ENCODE measurements around the gene SHISA6.
"Not testable (repeated sequence)": the region's sequence is repeated elsewhere in the genome, so short reads cannot be mapped to it uniquely, and the experiment has no call there.

Gene SHISA6

DNA sequence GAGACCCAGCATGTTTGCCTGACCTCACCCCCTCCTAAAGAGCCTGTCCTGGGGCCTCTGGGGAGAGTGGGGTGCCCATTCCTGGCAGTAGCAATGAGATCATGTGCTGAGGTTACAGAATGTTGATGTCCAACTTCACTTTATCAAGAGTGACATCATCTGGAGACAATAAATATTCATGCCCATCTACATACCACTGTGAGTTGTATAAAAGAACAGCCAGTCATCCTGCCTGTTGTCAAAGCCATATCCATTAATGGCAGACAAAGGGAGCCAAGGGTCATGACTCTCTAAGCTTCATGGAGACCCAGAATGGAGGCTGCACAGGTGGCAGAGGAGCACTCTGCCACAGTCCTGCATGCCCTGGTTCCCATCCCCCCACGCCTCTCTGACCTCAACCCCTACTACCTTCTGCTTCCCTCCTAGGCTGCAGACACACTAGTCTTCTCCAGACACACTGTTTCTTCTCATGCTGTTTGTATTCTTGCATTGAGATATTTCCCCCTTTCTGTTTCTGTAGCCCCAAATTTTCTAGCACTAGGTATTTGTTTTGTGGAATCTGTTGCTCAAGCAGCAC lies 27.1 kb downstream of the SHISA6 start:
- no peak for DNase-seq (ENCODE audit: low read depth)

DNA sequence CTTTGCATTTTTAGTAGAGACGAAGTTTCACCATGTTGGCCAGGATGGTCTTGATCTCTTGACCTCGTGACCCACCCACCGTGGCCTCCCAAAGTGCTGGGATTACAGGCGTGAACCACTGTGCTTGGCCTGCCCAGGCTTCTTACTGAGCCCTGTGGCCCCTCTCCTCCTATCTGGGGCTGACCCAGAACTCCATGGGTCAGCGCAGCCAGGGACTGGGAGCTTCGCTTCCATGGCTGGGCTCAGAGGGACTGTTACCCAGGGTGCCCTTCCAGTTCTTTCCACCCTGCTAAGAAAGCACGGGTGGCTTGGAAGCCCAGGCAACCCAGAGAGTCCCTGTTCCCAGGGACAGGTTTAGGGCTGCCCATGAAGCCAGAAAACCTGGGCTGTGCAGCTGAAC lies 28.2 kb downstream of the SHISA6 start:
- DNase-seq (ENCODE audit: low read depth) = no peak

DNA sequence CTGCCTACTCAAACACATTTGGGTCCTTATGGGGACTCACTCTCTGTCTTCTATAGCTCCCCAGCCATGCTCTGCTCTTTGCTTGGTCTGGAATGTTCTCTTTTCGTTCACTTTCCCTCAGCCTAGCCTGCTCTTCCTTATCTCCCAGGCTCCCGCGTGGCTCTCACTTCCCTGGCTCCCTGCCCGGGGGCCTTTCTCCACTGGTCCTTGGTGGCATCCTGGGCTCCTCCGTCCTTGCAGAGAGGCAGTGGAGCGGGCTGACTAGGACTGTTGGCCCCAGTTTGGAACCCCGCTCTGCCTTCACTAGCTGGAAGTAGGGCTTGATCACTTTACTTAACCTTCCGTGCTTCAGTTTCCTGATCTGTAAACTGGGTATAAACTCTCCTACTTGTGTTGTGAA lies 31.2 kb downstream of the SHISA6 start:
- DNase-seq (ENCODE audit: low read depth) = no peak

DNA sequence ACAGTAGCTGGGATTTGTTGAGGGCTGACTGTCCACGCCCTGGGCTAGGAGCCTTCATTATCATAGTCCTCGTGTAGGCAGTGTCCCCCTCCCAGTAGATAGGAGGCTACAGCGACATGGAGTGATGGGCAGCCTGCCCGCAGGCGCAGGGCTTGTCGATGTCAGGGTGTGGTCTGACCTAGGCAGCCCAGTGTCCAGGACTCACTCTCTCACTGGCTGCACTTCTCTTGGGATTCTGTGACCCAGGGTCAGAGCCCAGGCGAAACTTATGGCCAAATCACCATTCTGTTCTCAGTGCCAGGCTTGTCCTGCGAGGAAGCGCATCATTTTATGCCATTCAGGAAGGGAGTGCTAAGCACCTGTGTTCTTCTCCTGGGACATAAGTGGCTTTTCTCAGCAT lies 32.6 kb downstream of the SHISA6 start:
- DNase-seq (ENCODE audit: low read depth) = no peak

DNA sequence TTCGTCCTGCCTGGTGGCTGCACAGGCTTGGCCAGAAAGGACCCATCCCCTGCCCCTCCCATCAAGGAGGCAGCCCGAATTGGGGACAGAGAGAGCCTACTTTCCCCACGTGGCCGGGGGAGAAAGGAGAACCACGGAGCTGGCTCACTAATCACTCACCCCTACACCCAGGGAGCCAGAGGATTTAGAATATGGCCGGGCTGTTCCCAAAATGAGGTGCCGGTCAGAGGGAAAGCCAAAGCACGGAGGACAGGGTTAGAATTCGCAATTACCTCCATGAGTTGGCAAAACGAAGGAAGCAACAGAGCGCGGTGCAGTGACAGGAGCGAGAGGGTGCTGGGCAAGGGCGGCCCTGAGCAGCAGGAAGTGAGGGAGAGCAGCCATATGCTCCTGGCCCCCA lies 33.1 kb downstream of the SHISA6 start:
- no peak for DNase-seq (ENCODE audit: low read depth)

DNA sequence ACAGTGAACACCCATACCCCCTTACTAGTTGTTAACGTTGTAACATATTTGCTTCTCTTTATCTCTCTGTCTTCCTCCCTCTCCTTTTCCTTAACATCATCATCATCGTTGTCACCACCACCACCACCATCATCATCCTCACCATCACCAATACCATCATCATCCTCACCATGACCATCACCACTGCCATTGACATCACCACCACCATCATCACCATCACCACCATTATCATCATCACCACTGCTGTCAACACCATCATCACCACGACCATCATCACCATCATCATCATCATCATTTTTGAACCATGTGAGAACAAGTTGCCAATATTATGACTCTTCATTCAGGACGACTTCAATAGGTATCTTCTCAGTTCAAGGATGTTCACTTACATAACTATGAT lies 35.5 kb downstream of the SHISA6 start:
- DNase-seq (ENCODE audit: low read depth) = no peak

DNA sequence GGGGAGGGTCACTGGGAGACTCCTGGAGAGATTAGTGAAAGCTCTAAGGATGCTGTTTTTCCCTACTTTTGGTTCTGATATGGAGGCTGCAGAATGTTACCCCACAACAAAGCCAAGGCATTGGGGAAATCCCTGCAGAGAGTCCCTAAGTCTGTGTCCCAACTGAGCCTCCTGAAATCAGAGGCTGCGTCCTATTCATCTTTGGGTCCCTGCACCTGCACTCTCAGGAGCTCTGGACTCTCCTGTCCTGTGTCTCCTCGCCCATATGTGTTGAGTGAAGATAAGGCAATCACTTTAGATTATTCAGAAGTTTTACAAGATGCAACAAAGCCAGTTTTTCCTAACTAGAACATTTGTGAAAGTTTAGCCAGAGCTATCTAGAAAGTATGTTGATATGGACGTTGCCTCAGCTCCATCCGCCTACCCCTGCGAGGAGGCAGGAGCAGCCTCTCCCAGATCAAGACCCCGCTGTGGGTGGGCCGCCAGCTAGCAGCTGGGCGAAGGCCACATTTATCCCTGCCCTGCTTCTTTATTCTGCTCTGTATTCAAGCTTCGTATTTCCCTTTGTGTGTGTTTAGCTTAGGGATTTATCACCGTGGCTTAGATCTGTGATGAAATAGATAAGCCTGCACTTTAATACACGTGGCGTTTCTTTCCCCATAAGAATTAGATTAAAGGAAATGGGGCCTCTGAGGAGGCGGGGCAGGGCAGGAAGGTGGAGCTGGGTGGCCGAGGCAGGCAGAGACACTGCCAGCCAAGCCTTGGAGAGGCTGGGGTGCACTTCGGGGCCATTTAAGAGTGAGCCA lies 37.4 kb downstream of the SHISA6 start:
- DNase-seq (ENCODE audit: low read depth) = no peak

DNA sequence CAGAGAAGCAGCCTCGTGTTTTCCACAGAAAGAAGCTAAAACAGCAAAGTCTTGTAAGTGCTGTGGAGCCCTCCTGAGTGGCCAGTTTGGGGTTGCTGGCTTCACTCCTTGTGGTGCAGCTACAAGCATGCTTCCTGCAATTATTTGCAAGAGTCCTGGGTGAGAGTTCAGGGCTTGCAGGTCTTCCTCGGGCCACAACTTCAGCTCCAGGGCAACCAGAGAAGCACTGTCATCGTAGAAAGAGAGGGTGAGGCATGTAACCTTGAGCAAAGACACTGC lies 37.9 kb downstream of the SHISA6 start:
- DNase-seq (ENCODE audit: low read depth) = no peak

DNA sequence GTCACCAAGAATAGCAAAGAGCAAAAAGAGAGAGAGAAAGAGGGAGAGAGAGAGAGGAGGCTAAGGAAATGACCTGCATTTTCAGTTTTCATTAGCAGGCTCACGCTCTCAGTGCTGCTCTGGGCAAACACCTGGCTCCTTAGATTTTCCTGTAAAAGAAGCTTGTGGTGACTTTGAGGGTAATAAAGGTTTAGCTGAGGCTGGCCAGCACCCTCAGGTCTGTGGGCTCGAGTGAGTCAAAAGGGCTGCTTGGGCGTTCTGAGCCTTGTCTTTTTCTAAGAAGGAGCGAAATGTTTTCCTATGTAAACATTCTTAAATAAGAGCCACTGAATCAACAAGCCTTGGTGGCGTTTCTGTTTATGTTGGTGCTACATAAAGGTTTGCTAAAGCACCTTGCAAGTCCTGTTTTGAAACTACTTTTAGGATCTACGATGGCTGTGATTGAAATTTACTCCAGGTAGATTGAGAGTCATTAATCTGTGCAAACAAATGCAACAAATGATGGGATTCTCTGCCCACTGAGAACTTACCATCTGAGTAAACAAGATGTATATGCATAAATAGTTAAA lies 38.8 kb downstream of the SHISA6 start:
- DNase-seq (ENCODE audit: low read depth) = no peak

DNA sequence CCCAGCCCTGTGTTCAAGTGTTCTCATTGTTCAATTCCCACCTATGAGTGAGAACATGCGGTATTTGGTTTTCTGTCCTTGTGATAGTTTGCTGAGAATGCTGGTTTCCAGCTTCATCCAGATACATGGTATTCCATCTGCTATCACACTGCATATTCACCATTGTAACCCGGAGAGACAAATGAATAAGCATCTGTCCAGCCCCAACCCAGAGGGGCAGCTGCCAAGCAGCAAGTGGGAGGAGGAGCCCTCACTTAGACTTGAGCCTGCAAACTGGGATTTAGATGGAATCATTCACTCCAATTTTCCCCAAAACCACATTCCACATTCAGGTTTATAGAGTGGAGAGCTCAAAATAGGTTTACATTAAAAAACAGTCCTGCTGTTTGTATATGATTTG lies 41.6 kb downstream of the SHISA6 start:
- no peak for DNase-seq (ENCODE audit: low read depth)

DNA sequence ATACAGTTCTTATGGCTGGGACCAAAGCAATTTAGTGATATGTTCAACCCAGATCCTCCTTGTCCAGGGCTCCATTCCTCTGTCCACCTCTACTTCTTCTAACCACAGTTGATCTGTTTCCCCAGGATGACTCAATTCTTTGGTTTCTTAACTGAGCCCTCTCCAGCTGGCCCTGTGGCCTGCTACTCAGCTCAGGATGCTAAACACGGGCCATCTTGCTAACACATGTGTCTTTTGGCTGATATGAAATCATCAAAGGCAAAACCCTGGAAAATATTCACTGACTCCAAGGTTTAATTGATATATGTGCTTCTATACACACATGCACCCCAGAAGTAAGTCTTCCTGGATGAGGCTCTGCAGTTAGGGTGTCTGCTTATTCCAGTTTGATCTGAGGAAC lies 43.8 kb downstream of the SHISA6 start:
- DNase-seq (ENCODE audit: low read depth) = no peak

DNA sequence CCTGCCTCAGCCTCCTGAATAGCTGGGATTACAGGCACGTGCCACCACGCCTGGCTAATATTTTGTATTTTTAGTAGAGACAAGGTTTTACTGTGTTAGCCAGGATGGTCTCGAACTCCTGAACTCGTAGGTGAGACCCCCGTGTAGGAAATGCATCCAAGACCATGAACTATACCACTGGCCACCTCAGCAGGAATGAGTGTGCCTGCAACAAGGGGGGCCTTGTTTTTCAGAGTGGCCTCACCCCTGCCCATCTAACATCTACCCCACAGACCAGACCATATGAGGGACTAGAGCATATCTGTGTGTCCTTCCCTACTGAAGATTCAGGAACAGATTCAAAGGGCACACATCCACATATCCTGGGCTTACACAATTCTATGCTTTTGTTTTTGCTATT lies 44.9 kb downstream of the SHISA6 start:
- DNase-seq (ENCODE audit: low read depth) = no peak

DNA sequence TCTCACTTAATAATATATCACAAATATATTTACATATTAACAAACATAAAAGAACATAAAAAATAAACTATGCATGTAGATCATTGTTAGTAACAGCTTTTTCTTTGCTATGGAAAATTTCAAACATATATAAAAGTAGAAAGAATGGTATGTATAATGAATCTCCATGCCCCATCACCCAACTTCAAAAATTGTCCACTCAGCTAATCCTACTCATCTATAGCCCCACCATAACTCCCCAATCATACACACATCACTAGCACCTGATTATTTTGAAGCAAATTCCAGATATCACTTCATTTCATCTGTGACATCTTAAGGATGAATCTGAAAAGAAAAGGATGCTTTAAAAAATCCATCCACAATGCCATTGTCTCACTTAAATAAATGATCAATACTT lies 46.8 kb downstream of the SHISA6 start:
- DNase-seq (ENCODE audit: low read depth) = no peak

DNA sequence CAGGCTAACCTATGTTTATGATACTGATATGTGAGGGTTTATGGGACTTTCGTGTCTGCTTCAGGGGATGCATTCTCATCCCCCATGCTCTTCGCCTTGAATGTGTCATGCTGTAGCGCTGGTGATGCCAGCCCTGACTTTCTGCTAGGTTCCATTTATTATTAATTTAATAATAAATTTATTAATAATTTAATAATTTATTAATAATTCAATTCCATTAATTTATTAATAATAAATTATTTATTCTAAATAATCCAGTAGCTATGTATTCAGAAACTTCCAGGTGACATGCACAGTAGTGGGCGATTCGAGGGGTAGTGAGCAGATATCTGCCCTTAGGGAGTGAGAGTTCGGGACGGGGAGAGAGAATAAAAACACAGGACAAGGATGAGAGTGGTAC lies 49.8 kb downstream of the SHISA6 start:
- no peak for DNase-seq (ENCODE audit: low read depth)

DNA sequence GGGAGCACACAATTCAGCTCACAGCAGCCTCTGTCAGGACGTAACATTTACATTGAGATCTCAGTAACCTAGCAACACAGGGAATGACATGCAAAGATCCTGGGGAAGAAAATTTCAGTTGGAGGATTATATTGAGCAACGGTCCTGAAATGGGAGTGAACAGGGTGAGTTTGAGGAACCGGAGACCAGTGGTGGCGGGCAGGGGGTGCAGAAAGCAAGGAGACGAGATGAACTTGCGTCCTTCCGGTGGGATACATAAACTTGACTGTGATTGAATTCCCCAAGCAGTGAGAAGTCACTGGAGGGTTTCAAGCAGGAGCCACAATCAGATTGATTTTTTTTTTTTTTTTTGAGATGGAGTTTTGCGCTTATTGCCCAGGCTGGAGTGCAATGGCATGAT lies 51.5 kb downstream of the SHISA6 start:
- no peak for DNase-seq (ENCODE audit: low read depth)

DNA sequence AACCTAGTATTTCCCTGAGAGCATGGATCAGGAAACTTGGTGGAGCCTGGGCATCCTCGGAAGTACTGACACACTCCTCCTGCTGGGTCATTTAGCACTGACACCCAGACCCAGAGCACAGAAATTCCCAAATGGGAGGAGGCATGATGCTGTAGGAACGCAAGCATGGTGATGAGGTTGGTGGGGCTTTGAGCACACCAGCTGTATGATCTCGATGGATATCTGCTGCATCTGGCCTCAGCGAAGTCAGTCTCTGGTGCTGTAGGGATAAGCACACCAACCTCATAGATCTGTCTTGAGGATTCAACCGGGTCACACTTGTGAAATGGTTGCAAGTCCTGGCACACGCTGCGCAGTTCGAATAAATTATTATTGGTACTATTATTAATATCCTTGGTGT lies 52.5 kb downstream of the SHISA6 start:
- no peak for DNase-seq (ENCODE audit: low read depth)

DNA sequence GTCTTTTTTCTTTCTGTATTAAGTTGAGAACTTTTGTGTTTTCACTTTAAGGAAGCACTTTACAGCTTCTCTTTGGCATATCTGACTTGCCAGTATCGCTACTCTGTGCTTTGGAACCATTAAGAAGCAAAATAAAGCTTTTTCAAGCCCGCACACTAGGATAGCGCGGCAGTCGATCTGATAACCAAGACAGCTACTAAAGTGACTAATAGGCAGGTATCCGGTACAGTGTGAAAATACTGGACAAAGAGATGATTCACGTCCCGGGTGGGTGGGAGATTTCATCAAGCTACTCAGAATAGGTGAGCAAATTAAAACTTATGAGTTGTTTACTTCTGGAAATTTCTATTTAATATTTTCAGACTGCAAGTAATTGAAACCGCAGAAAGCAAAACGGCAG lies 53.8 kb downstream of the SHISA6 start:
- no peak for DNase-seq (ENCODE audit: low read depth)

DNA sequence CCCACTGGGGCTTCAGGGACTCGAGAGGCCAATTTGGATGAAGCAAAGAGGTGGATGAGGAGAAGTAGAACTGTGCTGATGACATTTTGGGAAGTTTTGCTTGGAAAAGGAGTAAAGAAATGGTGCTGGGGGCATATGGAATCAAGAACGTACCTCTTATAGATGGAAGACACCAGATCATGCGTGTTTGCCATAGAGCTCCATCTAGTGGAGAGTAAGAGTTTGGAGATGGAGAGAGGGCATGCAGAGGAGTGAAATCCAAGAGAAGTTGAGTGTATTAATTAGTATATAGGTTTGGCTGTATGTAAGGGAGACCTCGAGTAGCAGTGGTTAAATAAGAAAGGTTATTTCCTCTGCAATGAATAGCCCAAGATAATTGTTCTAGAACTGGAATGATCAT lies 56.0 kb downstream of the SHISA6 start:
- DNase-seq (ENCODE audit: low read depth) = no peak

DNA sequence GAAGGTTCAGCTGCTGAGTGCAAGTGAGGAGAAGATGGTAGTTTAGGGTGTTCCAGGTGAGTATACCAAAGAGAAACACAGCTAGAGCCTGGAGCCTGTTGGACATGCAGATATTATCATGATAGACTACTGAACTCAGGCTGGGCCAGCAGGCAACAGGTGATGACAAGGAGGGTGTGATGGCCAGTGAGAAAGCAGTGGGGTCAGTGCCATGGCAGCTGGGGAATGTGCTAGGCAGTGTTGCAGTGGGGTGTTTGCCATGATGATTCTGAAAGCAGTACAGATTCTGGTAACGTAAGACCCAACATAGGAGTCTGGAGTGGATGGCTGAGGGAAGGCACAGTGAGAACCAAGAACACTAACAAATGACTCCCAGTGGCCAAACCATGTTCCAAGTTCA lies 57.4 kb downstream of the SHISA6 start:
- no peak for DNase-seq (ENCODE audit: low read depth)

DNA sequence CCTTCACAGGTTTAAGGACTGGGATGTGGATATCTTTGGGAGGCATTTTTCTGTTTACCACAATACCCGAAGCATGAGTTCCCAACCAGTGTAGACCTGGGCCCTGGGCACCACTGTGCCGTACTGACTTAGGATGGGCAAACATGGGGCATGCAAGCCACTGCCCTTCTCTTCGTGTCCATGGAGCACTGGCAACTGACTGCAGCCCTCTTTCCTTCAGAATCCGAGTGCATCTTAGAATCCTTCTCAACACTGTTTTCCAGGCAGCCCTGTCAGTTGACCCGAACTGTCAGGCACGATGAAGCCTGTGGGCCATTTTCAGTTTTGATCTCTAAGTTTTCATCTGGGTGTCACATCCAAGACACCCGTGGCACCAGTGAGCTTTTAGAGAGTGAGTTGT lies 59.2 kb downstream of the SHISA6 start:
- DNase-seq (ENCODE audit: low read depth) = no peak

DNA sequence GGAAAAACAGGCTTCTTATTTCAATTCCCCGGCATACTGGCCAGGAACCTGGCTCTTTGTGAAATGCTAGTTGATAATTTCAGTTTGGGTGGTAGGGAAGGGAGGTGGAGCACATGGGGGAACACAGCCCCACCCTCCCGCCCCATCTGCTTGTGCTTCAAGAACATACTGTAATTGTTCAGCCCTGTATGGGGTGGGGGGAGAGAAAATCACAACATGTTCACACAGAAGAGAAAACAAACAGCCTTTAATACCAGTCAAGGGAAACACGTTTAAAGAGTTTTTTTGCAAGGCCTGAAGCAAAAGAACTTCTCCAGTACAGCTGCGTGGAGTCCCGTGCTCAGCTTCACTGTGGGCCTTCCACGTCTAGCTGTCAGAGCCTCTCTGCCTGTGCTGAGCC lies 59.7 kb downstream of the SHISA6 start:
- DNase-seq (ENCODE audit: low read depth) = no peak

DNA sequence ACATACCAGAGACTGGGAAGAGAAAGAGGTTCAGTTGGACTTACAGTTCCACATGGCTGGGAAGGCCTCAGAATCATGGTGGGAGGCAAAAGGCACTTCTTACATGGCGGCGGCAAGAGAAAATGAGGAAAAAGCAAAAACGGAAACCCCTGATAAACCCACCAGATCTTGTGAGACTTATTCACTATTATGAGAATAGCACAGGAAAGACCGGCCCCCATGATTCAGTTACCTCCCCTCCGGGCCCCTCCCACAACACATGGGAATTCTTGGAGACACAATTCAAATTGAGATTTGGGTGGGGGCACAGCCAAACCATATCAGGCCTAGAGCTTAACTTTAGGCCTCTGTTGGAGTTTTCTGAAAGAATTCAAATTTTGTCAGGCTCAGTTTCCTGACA lies 60.9 kb downstream of the SHISA6 start:
- DNase-seq (ENCODE audit: low read depth) = not testable (repeated sequence)

DNA sequence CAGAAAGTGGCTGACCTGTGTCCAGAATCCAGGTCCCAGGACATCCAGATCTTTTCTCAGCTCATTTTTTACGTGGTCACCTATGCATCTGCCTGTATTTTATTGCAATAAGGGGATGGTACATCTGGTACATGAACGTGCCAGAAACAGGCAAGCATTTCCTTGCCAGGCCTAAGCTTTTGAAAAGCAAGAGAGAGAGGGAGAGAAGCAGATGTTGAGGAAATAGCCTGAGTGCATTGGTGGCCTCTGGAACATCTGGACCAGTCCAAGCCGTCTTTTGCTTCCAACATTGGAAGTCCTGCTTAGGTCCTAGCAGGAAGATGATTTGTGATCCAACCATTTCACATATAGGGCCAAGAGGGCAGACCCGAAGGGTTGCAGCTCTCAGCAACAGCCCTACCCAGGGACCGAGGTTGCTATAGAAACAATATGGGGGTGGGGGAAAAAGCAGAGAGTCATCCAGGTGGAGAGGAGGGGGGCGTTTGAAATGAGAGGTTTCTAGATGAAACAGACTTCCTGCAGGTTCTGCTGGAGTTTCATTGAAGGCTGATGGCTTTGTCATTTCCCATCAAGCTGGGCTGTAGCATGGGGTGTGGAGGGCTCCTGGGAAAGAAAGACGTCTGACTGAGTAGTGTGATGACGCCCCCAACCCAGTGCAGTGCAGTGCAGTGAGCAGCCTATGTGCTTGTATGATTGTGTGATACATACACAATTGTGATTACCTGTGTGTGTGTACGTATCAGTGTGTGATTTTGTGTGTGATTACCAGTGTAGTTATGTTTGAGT lies 61.6 kb downstream of the SHISA6 start:
- DNase-seq (ENCODE audit: low read depth) = no peak

Measured in ELR (cell line).